Loucy (cell line): ENCODE results near the gene RB1.

ENCODE experiments used
- EZH2phosphoT487 ChIP-seq: fragments of 200-600 bp; IDR thresholded peaks from 2 replicates; pipeline ENCODE4 v1.6.1; 2018; ENCODE audit warnings: antibody characterized with exemption, mild to moderate bottlenecking, moderate library complexity, borderline replicate concordance
- TF ChIP-seq, protein P1 (sequence below): fragments of 200-600 bp; sonication (generic); conservative IDR thresholded peaks from 2 replicates; pipeline ENCODE4 v1.5.1; 2014; ENCODE audit warnings: mild to moderate bottlenecking, antibody characterized with exemption, low read length

DNA sequence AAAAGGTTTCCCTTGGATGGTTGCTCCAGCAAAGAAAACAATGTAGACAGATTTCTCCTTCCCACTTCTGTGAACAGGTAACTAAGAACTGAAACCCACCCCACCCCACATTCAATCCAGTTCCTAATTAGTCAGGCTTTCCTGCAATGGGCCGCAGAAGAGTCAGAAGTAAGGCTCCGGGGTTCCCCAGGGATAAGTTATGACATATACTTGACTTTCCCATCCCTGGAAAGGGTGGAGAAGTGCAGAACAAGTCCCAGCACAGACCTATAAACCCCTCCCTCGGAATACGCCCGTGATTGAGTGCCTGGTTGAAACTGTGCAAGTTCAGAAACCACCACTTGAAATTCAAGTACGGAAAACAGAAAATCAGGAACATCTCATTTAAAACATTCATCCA is 204.5 kb downstream of the RB1 start:
- TF ChIP-seq, protein P1, sequence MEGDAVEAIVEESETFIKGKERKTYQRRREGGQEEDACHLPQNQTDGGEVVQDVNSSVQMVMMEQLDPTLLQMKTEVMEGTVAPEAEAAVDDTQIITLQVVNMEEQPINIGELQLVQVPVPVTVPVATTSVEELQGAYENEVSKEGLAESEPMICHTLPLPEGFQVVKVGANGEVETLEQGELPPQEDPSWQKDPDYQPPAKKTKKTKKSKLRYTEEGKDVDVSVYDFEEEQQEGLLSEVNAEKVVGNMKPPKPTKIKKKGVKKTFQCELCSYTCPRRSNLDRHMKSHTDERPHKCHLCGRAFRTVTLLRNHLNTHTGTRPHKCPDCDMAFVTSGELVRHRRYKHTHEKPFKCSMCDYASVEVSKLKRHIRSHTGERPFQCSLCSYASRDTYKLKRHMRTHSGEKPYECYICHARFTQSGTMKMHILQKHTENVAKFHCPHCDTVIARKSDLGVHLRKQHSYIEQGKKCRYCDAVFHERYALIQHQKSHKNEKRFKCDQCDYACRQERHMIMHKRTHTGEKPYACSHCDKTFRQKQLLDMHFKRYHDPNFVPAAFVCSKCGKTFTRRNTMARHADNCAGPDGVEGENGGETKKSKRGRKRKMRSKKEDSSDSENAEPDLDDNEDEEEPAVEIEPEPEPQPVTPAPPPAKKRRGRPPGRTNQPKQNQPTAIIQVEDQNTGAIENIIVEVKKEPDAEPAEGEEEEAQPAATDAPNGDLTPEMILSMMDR, result no peak
- TF ChIP-seq EZH2phosphoT487, result no peak
